Astrocyte of the spinal cord (primary cell): ENCODE data around the gene SLC9B1.

Experiments
- DNase-seq: peaks from one replicate; pipeline ENCODE4 v3.0.0; 2011; ENCODE audit warnings: low read depth, low spot score
- H3K4me3 ChIP-seq: 2 replicates; pipeline ENCODE4 v1.5.1; 2011; ENCODE audit warnings: low read depth, mild to moderate bottlenecking, low read length, moderate library complexity
- in situ Hi-C: cut with HindIII; loops from 2 replicates; pipeline ENCODE4 v1.10.0; 2017; ENCODE audit warnings: low sequenced_read_pairs
- TF ChIP-seq, protein P1 (sequence below): IDR thresholded peaks from 2 replicates; pipeline ENCODE4 v1.5.1; 2012; ENCODE audit warnings: low read depth, mild to moderate bottlenecking, low read length, inconsistent platforms

The SLC9B1 gene

GRCh38 chr4:103050736-103051436, 31.4 kb upstream of the SLC9B1 start:
- in situ Hi-C loops, result no loop called here
- H3K4me3 ChIP-seq, result no peak overlapping the region
- no peak for DNase-seq
- TF ChIP-seq, protein P1, sequence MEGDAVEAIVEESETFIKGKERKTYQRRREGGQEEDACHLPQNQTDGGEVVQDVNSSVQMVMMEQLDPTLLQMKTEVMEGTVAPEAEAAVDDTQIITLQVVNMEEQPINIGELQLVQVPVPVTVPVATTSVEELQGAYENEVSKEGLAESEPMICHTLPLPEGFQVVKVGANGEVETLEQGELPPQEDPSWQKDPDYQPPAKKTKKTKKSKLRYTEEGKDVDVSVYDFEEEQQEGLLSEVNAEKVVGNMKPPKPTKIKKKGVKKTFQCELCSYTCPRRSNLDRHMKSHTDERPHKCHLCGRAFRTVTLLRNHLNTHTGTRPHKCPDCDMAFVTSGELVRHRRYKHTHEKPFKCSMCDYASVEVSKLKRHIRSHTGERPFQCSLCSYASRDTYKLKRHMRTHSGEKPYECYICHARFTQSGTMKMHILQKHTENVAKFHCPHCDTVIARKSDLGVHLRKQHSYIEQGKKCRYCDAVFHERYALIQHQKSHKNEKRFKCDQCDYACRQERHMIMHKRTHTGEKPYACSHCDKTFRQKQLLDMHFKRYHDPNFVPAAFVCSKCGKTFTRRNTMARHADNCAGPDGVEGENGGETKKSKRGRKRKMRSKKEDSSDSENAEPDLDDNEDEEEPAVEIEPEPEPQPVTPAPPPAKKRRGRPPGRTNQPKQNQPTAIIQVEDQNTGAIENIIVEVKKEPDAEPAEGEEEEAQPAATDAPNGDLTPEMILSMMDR, result no peak

- no peak overlapping the region for H3K4me3 ChIP-seq
- TF ChIP-seq, protein P1, result peak; percentile 83
- peak; percentile 44 for DNase-seq
- in situ Hi-C loops, result no loop called here
Measured at GRCh38 chr4:103046416-103047290, 27.1 kb upstream of the SLC9B1 start.

- no peak for DNase-seq
- TF ChIP-seq, protein P1, result no peak
- in situ Hi-C loops, result no loop called here
- no peak overlapping the region for H3K4me3 ChIP-seq
Measured at GRCh38 chr4:103044183-103044582, 24.7 kb upstream of the SLC9B1 start.

DNA sequence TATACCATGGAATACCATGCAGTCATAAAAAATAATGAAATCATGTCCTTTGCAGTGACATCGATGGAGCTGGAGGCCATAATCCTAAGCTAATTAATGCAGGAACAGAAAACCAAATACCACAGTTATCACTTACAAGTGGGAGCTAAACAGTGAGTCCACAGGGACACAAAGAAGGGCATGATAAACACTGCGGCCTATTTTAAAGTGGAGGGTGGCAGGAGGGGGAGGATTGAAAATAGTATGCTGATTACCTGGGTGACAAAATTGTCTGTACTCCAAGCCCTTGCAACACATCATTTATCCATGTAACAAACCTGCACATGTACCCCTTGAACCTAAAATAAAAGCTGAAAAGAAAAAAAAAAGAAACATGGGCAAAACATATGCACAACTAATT, 16.7 kb upstream of the SLC9B1 start:
- no peak for DNase-seq
- H3K4me3 ChIP-seq, result no peak overlapping the region
- in situ Hi-C loops, result no loop called here
- TF ChIP-seq, protein P1, result no peak

DNA sequence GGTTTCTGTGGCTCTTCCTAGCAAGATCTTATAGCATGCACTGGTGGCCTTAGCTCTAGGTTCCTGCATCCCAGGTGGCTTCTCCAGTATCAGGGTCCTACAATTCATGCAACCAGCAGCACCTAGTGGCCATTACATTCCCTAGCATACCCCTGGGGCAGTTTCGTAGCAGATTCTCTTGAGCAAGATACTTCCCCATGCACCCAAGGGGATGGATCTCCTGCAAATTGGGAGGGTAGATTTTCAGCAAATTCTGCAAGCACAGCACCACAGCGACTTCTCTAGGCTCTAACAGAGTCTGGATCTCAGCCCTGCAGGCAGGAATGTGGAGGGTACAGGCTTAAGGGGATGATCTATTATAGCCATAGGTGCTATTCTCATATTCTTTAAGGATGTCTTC, 13.1 kb upstream of the SLC9B1 start:
- TF ChIP-seq, protein P1, result peak; percentile 71
- DNase-seq, result peak; percentile 23
- in situ Hi-C loops, result no loop called here
- H3K4me3 ChIP-seq, result no peak overlapping the region

- TF ChIP-seq, protein P1, result no peak
- DNase-seq, result no peak
- in situ Hi-C loops, result no loop called here
- H3K4me3 ChIP-seq, result no peak overlapping the region
Measured at GRCh38 chr4:103030791-103031190, 11.3 kb upstream of the SLC9B1 start.
